SJSA1 (cell line): ENCODE measurements around the gene DUSP16. TPM values are rescaled to one million over a fixed set of nuclear protein-coding genes. Genes with fewer than 3 reads are reported as not detected.
"Not testable (repeated sequence)": the region's sequence is repeated elsewhere in the genome, so short reads cannot be mapped to it uniquely, and the experiment has no call there.

Source experiments
- DNase-seq, 2 experiments: peaks; one replicate each; pipeline ENCODE4 v3.0.0-alpha.2; 2015 to 2020; ENCODE audit warnings: low spot score in 2 of 2, low read depth in 1 of 2
- H3K27ac ChIP-seq: fragments of 250-450 bp; sonication (Bioruptor Pico); 2 replicates; pipeline ENCODE4 v1.5.1; 2020; ENCODE audit warnings: mild to moderate bottlenecking, moderate library complexity
- H3K27me3 ChIP-seq: fragments of 250-450 bp; sonication (Bioruptor Pico); replicated peaks from 2 replicates; pipeline ENCODE4 v1.5.1; 2020; ENCODE audit warnings: mild to moderate bottlenecking, moderate library complexity
- H3K36me3 ChIP-seq: fragments of 250-450 bp; sonication (Bioruptor Pico); 2 replicates; pipeline ENCODE4 v1.5.1; 2020; ENCODE audit warnings: mild to moderate bottlenecking
- H3K4me1 ChIP-seq: fragments of 250-450 bp; sonication (Bioruptor Pico); replicated peaks from 2 replicates; pipeline ENCODE4 v1.6.1; 2021; ENCODE audit warnings: mild to moderate bottlenecking
- H3K4me3 ChIP-seq: fragments of 250-450 bp; sonication (Bioruptor Pico); 2 replicates; pipeline ENCODE4 v1.5.1; 2020; ENCODE audit warnings: mild to moderate bottlenecking
- H3K9me3 ChIP-seq: fragments of 250-450 bp; sonication (Bioruptor Pico); replicated peaks from 2 replicates; pipeline ENCODE4 v1.5.1; 2020; ENCODE audit warnings: mild to moderate bottlenecking
- total RNA-seq: library from RNA; depleted of rRNA; stranded (reverse); fragments of >200 nt; shearing (Covaris generic); gene quantifications from 2 replicates; pipeline ENCODE4 v1.2.3, GENCODE V29; 2014

DUSP16 gene
- total RNA-seq, 1 experiment from 2014 or later = 12.3 TPM

GRCh38 chr12:12502130-12502814 lies 60.4 kb downstream of the DUSP16 start:
- not testable (repeated sequence) for H3K36me3 ChIP-seq, H3K4me3 ChIP-seq, H3K27me3 ChIP-seq, DNase-seq, H3K9me3 ChIP-seq, H3K27ac ChIP-seq
- H3K4me1 ChIP-seq = peaks cover 23% of the 10 kb centered on the region

GRCh38 chr12:12501121-12501520 lies 61.5 kb downstream of the DUSP16 start:
- Histone ChIP-seq H3K4me1 (peaks cover 12% of the 10 kb centered on the region), H3K4me3 (no peak overlapping the region), H3K27me3 (no peaks in the 10 kb centered on the region), H3K36me3 (no peaks in the 10 kb centered on the region), H3K27ac (no peak overlapping the region), H3K9me3 (no peaks in the 10 kb centered on the region)
- DNase-seq = no peak

- Histone ChIP-seq H3K4me1 (peaks cover 1% of the 10 kb centered on the region), H3K36me3 (no peaks in the 10 kb centered on the region), H3K4me3 (no peak overlapping the region), H3K27ac (no peak overlapping the region), H3K27me3 (no peaks in the 10 kb centered on the region), H3K9me3 (no peaks in the 10 kb centered on the region)
- no peak for DNase-seq
Observed at GRCh38 chr12:12499909-12500604, 62.6 kb downstream of the DUSP16 start.

GRCh38 chr12:12498210-12498609 lies 64.5 kb downstream of the DUSP16 start:
- Histone ChIP-seq H3K36me3 (no peaks in the 10 kb centered on the region), H3K4me3 (no peak overlapping the region), H3K27ac (no peak overlapping the region), H3K9me3 (no peaks in the 10 kb centered on the region), H3K4me1 (no peaks in the 10 kb centered on the region), H3K27me3 (no peaks in the 10 kb centered on the region)
- no peak for DNase-seq

GRCh38 chr12:12495536-12495935 lies 67.1 kb downstream of the DUSP16 start:
- Histone ChIP-seq H3K27me3 (no peaks in the 10 kb centered on the region), H3K4me1 (no peaks in the 10 kb centered on the region), H3K36me3 (no peaks in the 10 kb centered on the region), H3K4me3 (no peak overlapping the region), H3K9me3 (no peaks in the 10 kb centered on the region), H3K27ac (no peak overlapping the region)
- no peak for DNase-seq

GRCh38 chr12:12492547-12492946 lies 70.1 kb downstream of the DUSP16 start:
- DNase-seq = no peak
- H3K4me3 ChIP-seq = no peak overlapping the region
- no peaks in the 10 kb centered on the region for H3K36me3 ChIP-seq
- no peaks in the 10 kb centered on the region for H3K9me3 ChIP-seq
- H3K4me1 ChIP-seq = no peaks in the 10 kb centered on the region
- no peak overlapping the region for H3K27ac ChIP-seq
- H3K27me3 ChIP-seq = no peaks in the 10 kb centered on the region

- Histone ChIP-seq H3K9me3 (no peaks in the 10 kb centered on the region), H3K4me1 (no peaks in the 10 kb centered on the region), H3K36me3 (peaks cover 2% of the 10 kb centered on the region; the same call in 1 of the 2 replicates), H3K27me3 (no peaks in the 10 kb centered on the region), H3K27ac (no peak overlapping the region), H3K4me3 (no peak overlapping the region)
- DNase-seq = no peak
Observed at GRCh38 chr12:12491606-12492005, 71.1 kb downstream of the DUSP16 start.

GRCh38 chr12:12488823-12489550 lies 73.7 kb downstream of the DUSP16 start:
- Histone ChIP-seq H3K36me3 (peaks cover 9% of the 10 kb centered on the region; the same call in 1 of the 2 replicates), H3K4me1 (no peaks in the 10 kb centered on the region), H3K9me3 (no peaks in the 10 kb centered on the region), H3K27me3 (no peaks in the 10 kb centered on the region), H3K27ac (no peak overlapping the region), H3K4me3 (no peak overlapping the region)
- DNase-seq = no peak

GRCh38 chr12:12488296-12488695 lies 74.4 kb downstream of the DUSP16 start:
- H3K9me3 ChIP-seq = no peaks in the 10 kb centered on the region
- no peaks in the 10 kb centered on the region for H3K27me3 ChIP-seq
- H3K4me1 ChIP-seq = no peaks in the 10 kb centered on the region
- H3K36me3 ChIP-seq = peaks cover 9% of the 10 kb centered on the region; the same call in 1 of the 2 replicates
- H3K4me3 ChIP-seq = no peak overlapping the region
- no peak overlapping the region for H3K27ac ChIP-seq
- no peak for DNase-seq

GRCh38 chr12:12487490-12487889 lies 75.2 kb downstream of the DUSP16 start:
- no peak for DNase-seq
- Histone ChIP-seq H3K27ac (no peak overlapping the region), H3K27me3 (no peaks in the 10 kb centered on the region)

GRCh38 chr12:12486661-12487240 lies 75.9 kb downstream of the DUSP16 start:
- H3K27me3 ChIP-seq = no peaks in the 10 kb centered on the region
- H3K36me3 ChIP-seq = peaks cover 9% of the 10 kb centered on the region; the same call in 1 of the 2 replicates
- DNase-seq = no peak
- no peak overlapping the region for H3K4me3 ChIP-seq
- no peaks in the 10 kb centered on the region for H3K4me1 ChIP-seq
- H3K27ac ChIP-seq = no peak overlapping the region
- H3K9me3 ChIP-seq = no peaks in the 10 kb centered on the region

More at GRCh38 chr12:12487490-12487889, 75.2 kb downstream of the DUSP16 start:
- Histone ChIP-seq H3K9me3 (no peaks in the 10 kb centered on the region), H3K36me3 (peaks cover 9% of the 10 kb centered on the region; the same call in 1 of the 2 replicates), H3K4me1 (no peaks in the 10 kb centered on the region), H3K4me3 (no peak overlapping the region)

- H3K36me3 ChIP-seq = peaks cover 12% of the 10 kb centered on the region
- H3K27ac ChIP-seq = no peak overlapping the region
- H3K9me3 ChIP-seq = no peaks in the 10 kb centered on the region
- no peaks in the 10 kb centered on the region for H3K27me3 ChIP-seq
- H3K4me3 ChIP-seq = no peak overlapping the region
- no peak for DNase-seq
- no peaks in the 10 kb centered on the region for H3K4me1 ChIP-seq
Observed at GRCh38 chr12:12483438-12483837, 79.2 kb downstream of the DUSP16 start.

- Histone ChIP-seq H3K4me3 (no peak overlapping the region), H3K4me1 (no peaks in the 10 kb centered on the region), H3K27ac (no peak overlapping the region), H3K9me3 (no peaks in the 10 kb centered on the region), H3K36me3 (peaks cover 12% of the 10 kb centered on the region), H3K27me3 (no peaks in the 10 kb centered on the region)
- no peak for DNase-seq
Observed at GRCh38 chr12:12482959-12483358, 79.7 kb downstream of the DUSP16 start.
